ENCODE measurements around the gene MPLKIP.
"Not testable (repeated sequence)": the region's sequence is repeated elsewhere in the genome, so short reads cannot be mapped to it uniquely, and the experiment has no call there.

The MPLKIP gene

GRCh38 chr7:40134428-40135316, at the start of gene MPLKIP, which contains the start of gene SUGCT:
MPLKIP (minus strand) TSS chr7:40134622; CDS start chr7:40134567, 55 bp downstream.
SUGCT (plus strand) TSS chr7:40135005.
- peak; percentile 85 for DNase-seq

- no peak for DNase-seq
These were observed 48.0 kb upstream of the MPLKIP start for GRCh38 chr7:40182452-40182851.

- DNase-seq, result no peak
These were observed 42.6 kb upstream of the MPLKIP start for GRCh38 chr7:40177071-40177470.

- DNase-seq, result no peak
These were observed 41.5 kb upstream of the MPLKIP start for GRCh38 chr7:40175725-40176510.

GRCh38 chr7:40175256-40175655, 40.8 kb upstream of the MPLKIP start:
- not testable (repeated sequence) for DNase-seq

- DNase-seq, result not testable (repeated sequence)
These were observed 38.7 kb upstream of the MPLKIP start for GRCh38 chr7:40173121-40173520.

- not testable (repeated sequence) for DNase-seq
These were observed 33.8 kb upstream of the MPLKIP start for GRCh38 chr7:40168266-40168665.

- DNase-seq, result no peak
These were observed 32.9 kb upstream of the MPLKIP start for GRCh38 chr7:40167291-40167690.

- DNase-seq, result no peak
These were observed 30.8 kb upstream of the MPLKIP start for GRCh38 chr7:40165216-40165615.

GRCh38 chr7:40162516-40162915, 28.1 kb upstream of the MPLKIP start:
- no peak for DNase-seq

- no peak for DNase-seq
These were observed 22.6 kb upstream of the MPLKIP start for GRCh38 chr7:40156988-40157387.

GRCh38 chr7:40151504-40151903, 17.1 kb upstream of the MPLKIP start:
- no peak for DNase-seq

- DNase-seq, result no peak
These were observed 14.2 kb upstream of the MPLKIP start for GRCh38 chr7:40148671-40149070.

- DNase-seq, result not testable (repeated sequence)
These were observed 13.8 kb upstream of the MPLKIP start for GRCh38 chr7:40148247-40148580.

- no peak for DNase-seq
These were observed 13.2 kb upstream of the MPLKIP start for GRCh38 chr7:40147371-40148246.

- DNase-seq, result not testable (repeated sequence)
These were observed 11.2 kb upstream of the MPLKIP start for GRCh38 chr7:40145596-40146130.

GRCh38 chr7:40141916-40142315, 7.5 kb upstream of the MPLKIP start:
- DNase-seq, result not testable (repeated sequence)

- not testable (repeated sequence) for DNase-seq
These were observed 5.5 kb upstream of the MPLKIP start for GRCh38 chr7:40139891-40140290.

- DNase-seq, result no peak
These were observed 4.6 kb upstream of the MPLKIP start for GRCh38 chr7:40138973-40139372.

GRCh38 chr7:40137563-40137962, 3.1 kb upstream of the MPLKIP start:
- DNase-seq, result no peak

- no peak for DNase-seq
These were observed 842 bp upstream of the MPLKIP start for GRCh38 chr7:40135317-40135610.

- no peak for DNase-seq
These were observed 628 bp downstream of the MPLKIP start for GRCh38 chr7:40133561-40134427.
